Stimulated activated CD4-positive, alpha-beta T cell treated with anti-CD3 and anti-CD28 coated beads, Interleukin-1b, Interleukin-23, amount 100 ng/mL, for 1 hour (primary cell): ENCODE measurements around the gene SLX4IP.
"Not testable (repeated sequence)": the region's sequence is repeated elsewhere in the genome, so short reads cannot be mapped to it uniquely, and the experiment has no call there.

Source experiments
- DNase-seq, 2 donors: peaks; one replicate each; pipeline ENCODE4 v3.0.0-alpha.2; 2020; ENCODE audit warnings: low read depth in 2 of 2

SLX4IP gene

DNA sequence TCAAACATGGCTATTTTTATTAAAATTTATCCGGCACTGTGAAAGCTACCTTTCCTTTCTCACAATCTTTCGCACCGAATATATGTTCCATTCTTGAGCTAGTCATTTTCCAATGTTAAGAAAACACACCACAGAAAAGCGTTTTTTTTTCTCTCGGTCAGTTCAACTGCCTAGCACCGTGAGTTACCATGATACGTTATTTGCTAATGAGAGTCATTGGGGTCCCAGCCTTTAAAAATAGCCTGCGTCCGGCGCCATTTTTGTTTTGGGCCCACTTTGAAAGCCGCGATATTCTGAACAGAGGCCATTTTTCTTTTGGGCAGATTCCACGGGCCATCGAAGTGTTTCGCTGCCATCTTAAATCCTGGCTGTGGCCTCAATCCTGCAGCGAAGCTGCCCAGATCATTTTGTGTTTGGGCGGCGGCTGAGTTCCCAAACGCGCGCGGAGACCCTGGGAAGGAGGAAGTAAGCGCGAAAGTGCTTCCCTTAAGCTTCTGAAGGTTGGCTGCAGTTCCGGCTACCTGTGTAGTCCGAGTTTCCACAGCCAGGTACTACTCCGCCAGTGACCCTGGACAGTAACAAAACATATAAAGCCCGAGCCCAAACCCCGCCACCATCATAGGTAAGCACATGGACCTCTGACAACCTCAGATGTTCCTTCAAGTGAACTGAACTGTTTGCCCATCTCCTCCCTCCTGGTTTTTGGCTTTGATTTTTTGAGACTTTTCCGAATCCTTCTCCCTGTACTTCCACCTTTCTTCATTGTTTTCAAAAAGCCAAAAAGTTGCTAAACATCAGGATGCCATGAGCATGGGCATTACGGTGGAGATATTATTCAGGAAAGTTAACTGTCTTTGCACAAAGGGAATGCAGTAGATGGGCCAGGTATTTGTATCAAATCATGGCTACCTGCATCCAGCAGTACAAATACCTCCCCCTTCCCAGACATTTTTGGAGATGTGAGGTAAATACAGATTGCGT is at the start of gene SLX4IP:
TSS of gene SLX4IP (plus strand) at position 474 of the 981 bp plus-strand sequence. CDS start 22,900 bp downstream, outside the sequence.
- DNase-seq, result peak; percentile 57 to 58

DNA sequence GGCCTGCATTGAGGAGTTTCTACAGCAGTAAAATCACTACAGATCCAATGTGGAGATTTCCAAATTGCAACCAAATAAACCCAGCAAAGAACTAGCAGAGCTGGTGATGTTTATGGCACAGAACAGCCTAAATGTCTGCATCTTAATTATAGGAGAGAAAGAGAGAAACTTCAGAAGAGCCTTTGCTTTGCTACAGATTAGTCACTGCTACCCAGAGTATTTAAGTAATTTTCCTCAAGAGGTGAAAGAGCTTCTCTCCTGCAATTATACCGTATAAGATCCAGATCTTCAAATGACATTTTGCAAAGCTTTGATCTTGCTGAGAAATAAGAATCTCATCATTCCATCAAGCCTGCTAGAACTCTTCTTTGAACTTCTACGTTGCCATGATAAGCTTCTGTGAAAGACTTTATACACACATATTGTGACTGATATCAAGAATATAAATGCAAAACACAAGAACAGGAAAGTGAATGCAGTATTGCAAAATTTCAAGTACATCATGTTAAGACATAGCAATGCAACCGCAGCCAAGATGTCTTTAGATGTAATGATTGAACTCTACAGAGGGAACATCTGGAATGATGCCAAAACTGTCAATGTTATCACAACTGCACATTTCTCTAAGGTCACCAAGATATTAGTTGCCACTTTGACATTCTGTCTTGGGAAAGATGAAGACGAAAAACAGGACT is 49.1 kb upstream of the SLX4IP start:
- DNase-seq, result no peak

DNA sequence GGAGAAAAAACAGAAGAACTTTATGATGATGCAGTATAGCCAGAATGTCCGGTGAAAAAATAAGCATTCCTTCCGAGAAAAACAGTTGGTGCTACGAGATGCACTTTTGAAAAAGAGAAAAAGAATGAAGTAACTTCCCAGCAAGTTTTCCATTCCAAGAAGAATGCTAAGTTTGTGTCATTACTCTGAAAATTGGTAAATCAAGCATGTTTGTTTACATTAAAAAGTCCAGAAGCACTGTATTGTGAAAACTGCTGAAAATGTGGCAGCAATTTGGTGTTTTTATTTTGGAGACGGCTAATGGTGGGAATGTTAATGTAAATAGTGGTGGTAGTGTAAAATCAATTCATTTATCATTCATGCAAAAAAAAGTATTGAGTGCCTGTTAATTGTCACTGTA is 47.4 kb upstream of the SLX4IP start:
- no peak for DNase-seq

DNA sequence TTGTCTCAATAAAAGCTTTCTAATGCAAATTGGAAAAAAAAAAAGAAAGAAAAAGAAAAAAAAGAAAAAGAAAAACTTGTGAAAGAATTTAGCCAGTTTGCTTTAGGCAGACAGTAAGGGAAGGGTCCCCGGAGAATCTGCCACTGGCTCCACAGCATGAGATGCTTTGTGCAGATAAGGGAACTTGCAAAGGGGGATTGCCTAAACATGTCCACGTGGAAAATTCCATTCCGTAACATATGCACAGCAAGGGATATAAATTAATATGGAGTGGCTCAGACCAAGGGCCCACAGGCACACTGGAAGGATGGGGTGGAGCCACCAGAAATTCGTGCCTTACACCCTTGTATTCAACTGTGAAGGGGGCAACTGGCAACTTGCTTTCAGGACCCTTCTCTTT is 46.5 kb upstream of the SLX4IP start:
- no peak for DNase-seq

DNA sequence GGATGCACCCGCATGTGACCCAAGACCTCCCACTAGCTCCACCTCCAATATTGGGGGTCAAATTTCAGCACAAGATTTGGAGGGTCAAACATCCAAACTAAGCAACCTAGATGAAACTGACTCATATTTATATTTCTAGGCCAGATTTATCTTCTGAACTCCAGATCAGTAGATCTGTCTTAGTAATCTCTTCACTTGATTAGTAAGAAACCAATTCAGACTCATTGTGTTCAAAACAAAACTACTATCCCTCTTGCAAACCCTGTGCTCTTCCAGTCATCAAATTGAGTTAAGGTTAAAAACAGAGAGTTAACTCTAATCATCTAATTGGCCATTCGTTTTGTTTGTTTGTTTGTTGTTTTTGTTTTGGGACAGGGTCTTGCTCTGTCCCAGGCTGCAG is 44.4 kb upstream of the SLX4IP start:
- DNase-seq, result no peak

DNA sequence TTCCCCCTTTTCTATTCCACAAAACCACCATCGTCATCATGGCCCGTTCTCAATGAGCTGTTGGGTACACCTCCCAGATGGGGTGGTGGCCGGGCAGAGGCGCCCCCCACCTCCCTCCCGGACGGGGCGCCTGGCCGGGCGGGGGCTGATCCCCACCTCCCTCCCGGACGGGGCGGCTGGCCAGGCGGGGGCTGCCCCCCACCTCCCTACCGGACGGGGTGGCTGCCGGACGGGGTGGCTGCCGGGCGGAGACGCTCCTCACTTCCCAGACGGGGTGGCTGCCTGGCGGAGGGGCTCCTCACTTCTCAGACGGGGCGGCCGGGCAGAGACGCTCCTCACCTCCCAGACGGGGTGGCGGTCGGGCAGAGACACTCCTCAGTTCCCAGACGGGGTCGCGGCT is 40.4 kb upstream of the SLX4IP start:
- DNase-seq, result not testable (repeated sequence)

DNA sequence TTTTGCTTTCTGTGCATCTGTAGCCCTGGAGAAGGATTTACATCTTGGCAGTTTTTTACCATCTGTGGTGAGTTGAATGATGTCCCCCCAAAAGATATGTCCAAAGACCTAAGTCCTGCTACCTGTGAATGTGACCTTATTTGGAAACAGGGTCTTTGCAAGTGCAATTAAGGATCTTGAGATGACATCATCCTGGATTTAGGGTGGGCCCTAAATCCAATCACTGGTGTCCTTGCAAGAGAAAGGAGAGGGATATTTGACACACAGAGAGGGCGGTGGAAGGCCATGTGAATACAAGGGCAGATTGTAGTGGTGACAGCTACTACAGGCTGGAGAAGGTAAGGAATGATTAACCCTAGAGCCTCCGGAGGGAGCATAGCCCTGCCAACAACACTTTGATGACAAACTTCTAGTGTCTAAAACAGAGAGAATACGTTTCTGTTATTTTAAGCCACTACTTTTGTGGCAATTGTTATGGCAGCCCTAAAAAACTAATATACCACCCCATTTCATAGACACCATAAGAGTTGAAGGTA is 36.2 kb upstream of the SLX4IP start:
- no peak for DNase-seq

DNA sequence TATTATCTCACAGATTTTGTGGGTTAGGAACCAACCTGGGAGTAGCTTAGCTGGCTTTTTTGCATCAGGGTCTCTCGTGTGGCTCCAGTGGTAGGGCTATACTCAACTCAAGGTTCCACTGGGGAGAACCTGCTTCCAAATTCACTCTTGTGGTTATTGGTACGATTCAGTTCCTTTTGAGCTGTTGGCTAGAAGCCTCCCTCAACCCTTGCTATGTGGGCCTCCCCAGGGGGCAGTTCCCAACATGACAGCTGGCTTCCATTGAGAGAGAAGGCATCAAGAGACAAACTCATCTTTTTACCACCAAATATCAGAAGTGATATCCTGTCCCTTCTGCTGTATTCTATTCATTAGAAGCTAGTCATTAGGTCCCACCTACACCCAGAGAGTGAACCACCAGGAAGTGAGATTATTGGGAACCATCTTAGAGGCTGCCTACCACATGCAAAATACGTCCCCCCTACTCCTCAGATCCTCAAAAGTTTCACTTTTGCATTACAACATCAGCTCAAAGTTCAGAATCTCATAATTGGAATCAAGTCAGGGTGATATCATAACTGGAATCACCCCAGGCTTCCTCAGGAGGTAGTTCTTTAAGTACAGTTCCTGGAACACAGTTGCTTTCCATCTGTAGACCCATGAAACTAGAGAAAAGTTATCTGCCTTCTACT is 32.0 kb upstream of the SLX4IP start:
- no peak for DNase-seq

DNA sequence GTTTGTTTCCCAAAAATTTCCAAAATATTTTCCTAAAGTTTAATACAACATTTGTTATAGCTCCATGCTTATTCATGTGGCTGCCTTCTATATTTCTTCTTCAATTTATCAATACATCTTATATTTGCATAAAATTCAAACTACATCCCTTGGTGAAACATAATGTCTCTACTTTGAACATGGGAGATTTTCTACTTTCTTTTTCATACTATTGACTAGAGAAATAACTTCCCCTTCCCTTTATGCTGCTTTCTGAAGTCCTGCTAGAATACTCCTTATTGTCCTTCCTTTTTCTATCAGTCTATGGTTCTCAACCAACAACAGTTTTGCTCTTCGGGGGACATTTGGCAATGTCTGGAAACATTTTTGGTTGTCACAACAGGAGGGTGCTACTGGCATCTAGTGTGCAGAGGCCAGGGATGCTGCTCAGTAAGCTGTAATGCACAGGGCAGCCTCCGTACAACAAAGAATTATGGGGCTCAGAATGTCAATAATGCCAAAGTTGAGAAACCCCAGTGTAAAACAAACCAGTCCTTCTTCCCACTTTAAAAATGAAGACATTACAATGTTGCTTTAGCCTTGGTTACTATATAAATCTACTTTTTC is 31.0 kb upstream of the SLX4IP start:
- no peak for DNase-seq

DNA sequence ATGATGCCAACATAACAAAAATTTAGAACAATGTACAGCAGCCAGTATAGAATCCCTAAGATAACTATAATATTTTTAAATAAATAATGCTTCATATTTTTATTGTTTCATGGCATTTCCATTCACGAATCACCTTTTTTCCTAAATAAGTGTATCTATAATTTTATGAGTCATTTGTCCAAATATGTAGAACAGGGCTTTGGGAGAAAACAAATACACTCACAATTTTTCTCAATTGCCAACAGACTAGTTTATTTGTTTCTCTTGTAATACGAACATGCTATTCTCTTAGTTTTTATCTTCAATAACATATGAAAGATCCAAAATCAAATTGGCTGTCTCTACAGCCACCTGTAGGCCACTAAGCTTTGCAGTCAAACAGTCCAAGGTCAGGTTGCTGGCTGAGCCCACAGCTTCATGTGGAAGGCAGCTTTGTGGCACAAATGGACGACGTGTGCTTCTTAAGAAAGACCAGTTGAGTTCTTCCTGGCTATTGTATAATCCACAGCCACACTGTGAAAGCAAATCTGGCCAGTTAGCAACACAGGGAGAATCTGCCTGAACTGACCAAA is 30.1 kb upstream of the SLX4IP start:
- no peak for DNase-seq

DNA sequence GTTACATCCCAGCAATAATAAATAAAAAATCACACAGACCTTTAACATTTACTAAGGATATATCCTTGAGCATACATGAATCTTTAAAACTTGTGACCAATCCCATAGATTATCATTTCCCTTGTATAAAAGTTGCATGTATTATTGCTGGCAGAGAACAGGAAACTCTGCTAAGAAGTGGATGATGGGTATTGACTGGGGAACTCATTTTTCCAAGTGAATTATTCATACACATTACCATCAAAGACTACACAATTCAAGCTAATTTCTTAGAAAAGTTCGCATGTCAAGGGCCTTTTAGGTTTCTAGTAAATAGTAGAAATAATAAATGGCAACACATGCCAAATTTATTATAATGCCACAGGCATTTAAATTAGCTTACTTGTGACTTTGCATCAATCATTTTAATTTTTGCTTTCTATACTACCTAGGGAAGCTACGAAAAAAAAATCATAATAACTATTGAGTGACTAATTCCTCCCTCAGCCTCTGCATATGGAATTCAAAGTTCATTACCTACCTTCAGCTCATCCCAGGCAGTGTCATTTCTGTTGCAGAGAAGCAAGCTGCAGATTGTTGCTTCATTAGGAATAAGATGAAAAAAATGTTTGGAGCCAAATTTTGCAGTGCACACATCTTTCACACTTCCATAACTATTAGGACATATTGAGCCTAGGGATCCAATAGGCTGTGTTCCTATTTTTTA is 26.8 kb upstream of the SLX4IP start:
- DNase-seq, result no peak

DNA sequence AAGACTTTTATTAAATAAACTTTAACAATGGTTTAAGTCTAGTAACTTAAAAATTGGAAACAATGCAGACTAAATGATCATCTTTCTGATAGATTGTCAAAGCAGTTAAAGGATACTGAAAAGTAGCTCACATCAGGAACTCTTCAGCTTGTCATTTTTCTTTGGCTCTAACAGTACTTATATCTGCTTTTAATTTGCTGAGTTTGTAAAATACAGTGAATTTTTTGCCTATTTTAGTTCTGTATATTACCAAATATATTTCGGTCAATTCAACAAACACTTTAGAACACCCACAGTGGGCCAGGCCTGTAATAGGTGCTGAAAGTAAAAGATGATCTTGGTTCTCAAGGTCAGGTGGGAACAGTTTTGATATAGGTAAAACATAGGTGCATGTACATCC is 23.4 kb upstream of the SLX4IP start:
- no peak for DNase-seq

DNA sequence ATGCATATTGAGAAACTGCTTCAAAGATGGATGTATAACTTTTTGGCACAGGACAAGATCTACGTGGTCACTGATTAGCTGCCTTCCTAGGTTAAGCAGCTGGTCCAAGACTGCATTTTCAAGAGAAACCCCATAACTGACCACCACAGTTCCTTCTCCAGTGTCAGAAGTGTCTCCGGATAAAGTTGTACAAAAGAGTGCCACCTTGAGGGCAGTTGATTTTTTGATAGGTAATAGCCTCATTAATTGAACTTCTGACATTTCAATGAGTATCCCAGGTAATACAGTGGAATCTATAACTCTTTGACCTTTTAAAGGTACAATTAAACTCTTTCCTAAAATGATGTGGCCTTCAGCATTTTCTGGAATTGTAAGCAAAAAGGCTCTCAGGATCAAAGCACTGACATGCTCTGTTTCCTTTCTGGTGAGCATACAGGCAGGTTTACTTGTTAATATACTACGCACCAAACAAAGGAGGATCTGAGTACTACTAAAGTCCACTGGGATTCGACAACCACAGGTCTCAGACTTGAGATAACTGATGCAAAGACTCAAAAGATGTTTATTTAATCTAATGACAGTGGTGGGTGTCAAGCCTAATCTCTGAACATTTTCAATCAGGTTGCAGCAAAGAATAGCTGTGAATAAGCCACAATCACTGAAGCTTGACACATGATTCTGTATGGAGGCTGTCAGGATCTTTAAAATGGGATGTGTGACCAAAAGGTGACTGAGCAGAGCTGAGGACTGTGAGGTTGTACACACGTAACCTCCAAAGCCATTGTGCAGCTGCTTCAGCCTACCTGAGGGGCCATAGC is 22.3 kb upstream of the SLX4IP start:
- DNase-seq, result no peak

DNA sequence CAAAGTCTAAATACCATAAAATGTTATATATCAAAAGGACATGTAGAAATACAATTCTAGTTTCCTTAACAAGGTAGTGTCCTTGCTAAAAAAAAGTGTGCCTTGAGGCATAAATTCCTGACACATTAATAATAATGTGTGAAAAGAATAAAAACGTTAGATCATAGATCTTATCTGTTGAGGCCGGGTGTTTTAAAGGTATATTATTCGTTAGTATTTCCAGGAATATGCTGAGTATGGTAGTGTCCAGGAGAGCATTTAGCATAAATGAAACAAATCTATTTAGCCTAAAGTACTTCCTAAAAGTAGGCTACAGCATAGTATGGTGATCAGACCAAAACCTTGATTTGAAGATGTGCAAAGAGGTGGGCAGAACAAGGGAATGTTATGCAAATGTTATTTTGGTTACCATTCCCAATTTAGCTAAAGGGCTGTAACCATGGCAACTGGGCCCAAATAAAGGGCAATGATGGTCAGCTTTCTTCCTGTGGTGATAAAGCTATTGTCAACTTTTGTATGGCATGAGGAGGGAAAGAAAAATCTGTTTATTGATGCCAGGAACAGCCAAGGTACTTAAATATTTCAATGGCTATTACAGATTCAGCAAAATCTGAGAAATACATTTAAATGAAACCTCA is 20.0 kb upstream of the SLX4IP start:
- no peak for DNase-seq

DNA sequence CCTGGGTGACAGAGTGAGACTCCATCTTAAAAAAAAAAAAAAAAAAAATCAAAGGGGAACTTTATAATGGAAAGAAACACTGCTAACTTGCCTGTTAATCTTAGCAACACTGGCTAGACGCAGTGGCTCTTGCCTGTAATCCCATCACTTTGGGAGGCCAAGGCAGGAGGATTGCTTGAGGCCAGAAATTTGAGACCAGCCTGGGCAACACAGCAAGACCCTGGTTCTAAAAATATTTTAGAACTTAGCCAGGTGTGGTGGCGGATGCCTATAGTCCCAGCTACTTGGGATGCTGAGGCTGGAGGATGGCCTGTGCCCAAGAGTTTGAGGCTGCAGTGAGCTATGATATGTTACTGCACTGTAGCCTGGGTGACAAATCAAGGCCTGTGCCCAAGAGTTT is 17.9 kb upstream of the SLX4IP start:
- DNase-seq, result not testable (repeated sequence)

DNA sequence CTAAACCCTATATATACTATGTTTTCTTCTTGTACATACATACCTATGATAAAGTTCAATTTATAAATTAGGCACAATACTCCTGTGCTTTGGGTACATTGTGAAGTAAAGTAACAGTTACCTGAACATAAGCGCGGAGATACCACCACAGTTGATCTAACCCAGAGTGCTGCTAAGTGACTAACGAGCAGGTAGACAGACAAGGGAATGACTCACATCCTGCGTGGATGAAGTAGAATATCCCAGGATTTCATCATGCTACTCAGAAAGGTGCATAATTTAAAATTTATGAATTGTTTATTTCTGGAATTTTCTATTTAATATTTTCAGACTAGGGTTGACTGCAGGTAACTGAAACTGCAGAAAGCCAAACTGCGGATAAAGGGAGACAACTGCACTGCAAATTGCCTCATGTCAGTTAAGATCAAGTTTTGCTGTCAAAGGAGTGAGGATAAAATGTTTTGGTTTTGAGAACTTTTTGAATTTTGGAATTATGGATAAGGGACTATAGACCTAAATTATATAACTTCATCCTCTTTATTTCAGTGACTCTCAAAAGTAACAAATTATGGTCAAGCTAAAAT is 15.5 kb upstream of the SLX4IP start:
- DNase-seq, result no peak

DNA sequence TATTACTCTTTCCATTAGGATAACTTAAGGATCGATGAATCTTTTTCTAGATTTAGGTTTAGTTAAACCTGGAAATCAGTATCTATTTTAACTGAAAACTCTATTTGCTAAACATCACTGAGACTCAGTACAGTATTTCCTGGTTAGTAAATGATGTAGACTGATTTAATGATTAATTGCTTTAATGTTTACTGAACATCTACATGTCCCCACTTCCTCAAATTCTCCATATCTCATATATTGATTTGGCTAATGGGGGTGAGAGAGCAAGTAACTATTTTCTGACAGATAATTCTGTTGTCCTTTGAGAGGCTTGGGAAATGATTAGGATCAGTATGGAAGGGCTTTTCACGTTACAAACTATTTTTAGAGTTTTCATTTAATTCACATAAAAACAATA is 11.4 kb upstream of the SLX4IP start:
- no peak for DNase-seq

DNA sequence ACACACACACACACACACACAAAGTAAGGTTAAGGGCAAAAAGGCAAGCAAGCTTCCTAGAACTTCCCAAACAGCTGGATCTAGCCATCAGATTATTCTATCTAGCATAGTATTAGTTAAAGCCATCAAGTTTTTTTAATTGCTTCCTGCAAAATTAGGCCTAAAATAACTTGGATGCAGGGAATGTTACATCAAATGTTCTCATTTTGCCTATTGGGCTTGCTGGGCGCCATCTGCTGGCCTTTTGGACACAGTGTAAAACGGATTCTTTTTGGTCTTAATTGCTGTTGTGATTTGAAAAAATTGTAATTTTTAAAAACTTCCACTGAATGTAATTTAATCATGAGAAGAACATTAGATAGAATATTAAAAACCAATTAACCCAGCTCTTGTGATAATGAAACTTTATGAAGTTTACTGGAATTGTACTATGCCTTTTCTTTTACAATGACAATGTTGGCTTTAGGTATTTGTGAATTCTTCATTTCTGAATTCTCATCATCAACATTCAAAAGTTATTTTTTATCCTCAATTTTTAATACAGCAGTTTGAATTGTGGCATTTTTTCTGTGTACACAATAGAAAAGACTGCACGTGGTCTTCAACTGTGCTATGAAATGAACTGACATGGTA is 7.9 kb upstream of the SLX4IP start:
- no peak for DNase-seq

DNA sequence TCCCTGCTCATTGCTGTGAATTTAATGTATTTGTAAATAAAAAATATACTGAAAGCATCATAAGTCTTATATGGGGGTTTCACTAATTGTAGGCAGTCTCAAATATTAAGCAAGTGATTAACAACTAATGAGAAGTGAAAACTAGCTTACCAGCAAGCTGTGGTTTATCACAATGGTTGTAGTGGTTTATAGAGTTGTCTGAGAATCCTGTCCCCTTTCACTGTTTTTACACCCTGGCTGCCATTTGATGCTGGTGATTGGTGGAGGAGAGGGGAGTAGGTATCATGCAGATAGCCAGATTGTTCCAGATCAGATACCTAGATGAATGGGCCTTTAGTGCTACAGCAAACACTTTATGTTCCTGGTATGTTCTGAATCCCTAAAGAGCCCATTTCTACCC is 7.1 kb upstream of the SLX4IP start:
- no peak for DNase-seq
